K562 (cell line): ENCODE results near the gene SLC35E1. TPM values are rescaled to one million over a fixed set of nuclear protein-coding genes. Genes with fewer than 3 reads are reported as not detected.

ENCODE experiments used
- ATAC-seq: fragments of 200-7000 bp; cut with Tn5 transposase; 3 replicates; pipeline ENCODE4 v1.9.1; 2020; ENCODE audit warnings: moderate library complexity
- BruUV-seq: library from RNA; stranded (reverse); fragments of 400-500 nt; replicated peaks from 2 replicates; lab custom pipeline; 2021; lab: Mats Ljungman, UMichigan
- CTCF ChIA-PET: fragments of 300-600 bp; formaldehyde crosslinking; extraction: SDS; loops from one replicate; lab custom pipeline; 2021; ENCODE audit warnings: low intra/inter-chr PET ratio; lab: Yijun Ruan, JAX
- POLR2A ChIA-PET: fragments of 300-600, 350-650 bp; sonication (Branson Sonifier 250); formaldehyde crosslinking; extraction: SDS; loops from one replicate; lab custom pipeline; 2021; ENCODE audit warnings: antibody characterized with exemption, inconsistent platforms; lab: Yijun Ruan, JAX
- DNase-seq, 4 experiments: peaks; one replicate each; pipeline versions ENCODE4 v3.0.0 to v3.0.0-alpha.2; 2011 to 2018; ENCODE audit warnings: low spot score in 3 of 4, mixed read lengths in 3 of 4; ENCODE audit errors: extremely low read depth in 1 of 4
- FAIRE-seq: peaks from 2 replicates; lab custom pipeline; 2011; peaks lifted over from hg19 to GRCh38; lab: Jason Lieb, UNC
- H2AFZ ChIP-seq: 2 replicates; pipeline ENCODE4 v1.6.0; 2011; ENCODE audit warnings: low read depth, low read length, control low read depth, inconsistent platforms
- H3K27ac ChIP-seq: fragments of 200-600 bp; 3 replicates; pipeline ENCODE4 v1.8.0; 2011; ENCODE audit warnings: low read depth, mild to moderate bottlenecking, control low read depth, inconsistent platforms, low read length, moderate library complexity, mixed read lengths; ENCODE audit errors: extremely low read depth
- H3K27me3 ChIP-seq, 2 experiments: fragments of 300-600 bp in 1 of 2; 2 replicates in 1 of 2; 3 replicates in 1 of 2; pipeline versions ENCODE4 v1.6.0 to v1.8.0; 2011; ENCODE audit warnings: inconsistent platforms in 2 of 2, low read length in 2 of 2, mild to moderate bottlenecking in 1 of 2, mixed read lengths in 1 of 2, moderate library complexity in 1 of 2; ENCODE audit not compliant: control insufficient read depth in 2 of 2, insufficient read depth in 2 of 2
- H3K36me3 ChIP-seq: fragments of 300-600 bp; 3 replicates; pipeline ENCODE4 v1.8.0; 2011; ENCODE audit warnings: mild to moderate bottlenecking, low read length, inconsistent platforms; ENCODE audit not compliant: control insufficient read depth, insufficient read depth
- H3K4me1 ChIP-seq, 2 experiments: fragments of 200-600 bp in 1 of 2; replicated peaks in 1 of 2; 2 replicates in 1 of 2; 3 replicates in 1 of 2; pipeline versions ENCODE4 v1.5.1 to v1.8.0; 2011; ENCODE audit warnings: inconsistent platforms in 2 of 2, low read length in 2 of 2, mild to moderate bottlenecking in 1 of 2, mixed read lengths in 1 of 2, moderate library complexity in 1 of 2; ENCODE audit not compliant: control insufficient read depth in 2 of 2, insufficient read depth in 2 of 2
- H3K4me2 ChIP-seq: 2 replicates; pipeline ENCODE4 v1.6.1; 2011; ENCODE audit warnings: low read length, control low read depth, inconsistent platforms, mixed read lengths; ENCODE audit not compliant: insufficient read depth
- H3K4me3 ChIP-seq: fragments of 200-600 bp; sonication (generic), shearing (Covaris generic); 2 replicates; pipeline ENCODE4 v1.5.1; 2016; ENCODE audit warnings: control low read depth, inconsistent platforms
- H3K79me2 ChIP-seq: fragments of 200-600 bp; 3 replicates; pipeline ENCODE4 v1.8.0; 2011; ENCODE audit warnings: low read length, inconsistent platforms; ENCODE audit not compliant: control insufficient read depth, insufficient read depth
- H3K9ac ChIP-seq, 2 experiments: 2 replicates each; pipeline versions ENCODE4 v1.6.0 to v1.6.1; 2011; ENCODE audit warnings: low read depth in 2 of 2, low read length in 2 of 2, control low read depth in 1 of 2, inconsistent platforms in 1 of 2, mild to moderate bottlenecking in 1 of 2, mixed read lengths in 1 of 2; ENCODE audit not compliant: insufficient read depth in 1 of 2
- H3K9me1 ChIP-seq: one replicate; pipeline ENCODE4 v1.6.0; 2011; ENCODE audit warnings: inconsistent platforms, mild to moderate bottlenecking, low read length, moderate library complexity; ENCODE audit not compliant: control insufficient read depth, insufficient read depth
- H3K9me3 ChIP-seq: replicated peaks from 2 replicates; pipeline ENCODE4 v1.5.1; 2011; ENCODE audit warnings: low read depth, low read length, inconsistent platforms; ENCODE audit not compliant: control insufficient read depth, insufficient read depth
- H4K20me1 ChIP-seq: replicated peaks from 2 replicates; pipeline ENCODE4 v1.6.1; 2011; ENCODE audit warnings: low read length, inconsistent platforms, mixed read lengths; ENCODE audit not compliant: control insufficient read depth, insufficient read depth
- EGR1 ChIP-seq: fragments of 450-650 bp; conservative IDR thresholded peaks from 2 replicates; pipeline ENCODE4 v1.6.1; 2017; ENCODE audit warnings: mild to moderate bottlenecking
- WGBS: fragments of 100-300 bp; shearing (Covaris generic); methylation state at CpG from one replicate; pipeline ENCODE4 v1.1.6; 2016; ENCODE audit warnings: low coverage, mixed read lengths; ENCODE audit not compliant: insufficient coverage; ENCODE audit errors: missing lambda C conversion rate; 5-methylcytosine and 5-hydroxymethylcytosine counted together
- in situ Hi-C: fragments of 300-500 bp; cut with MboI; formaldehyde crosslinking; loops from 4 replicates; pipeline ENCODE4 v1.15.0; 2018; ENCODE audit warnings: inconsistent platforms, mixed read lengths
- intact Hi-C: fragments of 100-400 bp; cut with micrococcal nuclease; formaldehyde crosslinking; loops from 2 replicates; pipeline ENCODE4 v1.14.2; 2022
- polyA plus RNA-seq, 8 experiments: library from polyadenylated mRNA; depleted of rRNA in 4 of 8; stranded (reverse) in 5 of 8; unstranded in 3 of 8; fragments of >200 nt; fragmentation: Nextera tagmentation in 2 of 8; fragmentation: Illumina TruSeq in 1 of 8; extraction: Ambion mirVana in 2 of 8; extraction: Trizol in 1 of 8; gene quantifications; 2 replicates each; pipeline versions ENCODE4 v1.2.1 to v1.2.3, GENCODE V29; 2011 to 2014; ENCODE audit warnings: inconsistent platforms in 1 of 8, missing spikeins in 1 of 8
- total RNA-seq, 7 experiments: library from RNA; depleted of rRNA in 6 of 7; stranded (reverse); fragments of >200 nt in 6 of 7; fragmentation: Illumina TruSeq in 2 of 7; extraction: Trizol in 2 of 7; gene quantifications; 2 replicates each; pipeline versions ENCODE4 v1.2.1 to v1.2.3, GENCODE V29; 2011 to 2021; ENCODE audit warnings: low replicate concordance in 1 of 7
- TF ChIP-seq, protein P1 (sequence below): fragments of 250-450 bp; sonication (Bioruptor Pico); IDR thresholded peaks from 2 replicates; pipeline ENCODE4 v1.4.0; 2020

The SLC35E1 gene
- total and polyA plus RNA-seq, 9 of the 15 experiments (the other 6 are each of a cell fraction or from before 2014, with no cell fraction given): 15.0 to 40.1 (median 25.7) TPM

DNA sequence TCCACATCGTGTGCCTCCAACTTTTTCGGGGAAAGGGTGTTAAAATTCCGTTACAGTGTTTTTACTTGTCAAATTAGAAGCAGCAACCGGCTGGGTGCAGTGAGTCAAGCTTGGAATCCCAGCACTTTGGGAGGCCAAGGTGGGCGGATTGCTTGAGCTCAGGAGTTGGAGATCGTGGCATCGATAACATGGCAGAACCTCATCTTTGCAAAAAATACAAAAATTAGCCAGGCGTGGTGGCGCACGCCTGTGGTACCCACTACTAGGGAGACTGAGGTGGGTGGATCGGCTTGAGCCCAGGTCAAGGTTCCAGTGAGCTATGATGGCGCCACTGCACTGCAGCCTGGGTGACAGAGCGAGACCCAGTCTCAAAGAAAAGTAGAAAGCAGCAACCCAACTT lies 1.1 kb upstream of the SLC35E1 start:
- peaks cover 83% of the 10 kb centered on the region for H3K79me2 ChIP-seq

More for the DNA sequence above, 1.1 kb upstream of the SLC35E1 start:
- no peak for FAIRE-seq
- peaks cover 4% of the 10 kb centered on the region for H3K9me1 ChIP-seq
- POLR2A ChIA-PET: interaction anchor here (0.8 to 2.3 kb wide), 10 partner anchors 8 to 56 kb away, joined by 3 to 11 read pairs (median 4); partner anchors contain the start of gene MED26
- peak overlapping the region; percentile 75 to 98 for H3K9ac ChIP-seq
- H3K4me2 ChIP-seq: peak overlapping the region; percentile 90
- H3K9me3 ChIP-seq: no peaks in the 10 kb centered on the region
- peaks cover 70% of the 10 kb centered on the region for H3K36me3 ChIP-seq
- peak overlapping the region; percentile 60 for H3K4me3 ChIP-seq
- 27% methylated on average over 13 of the region's 13 CpGs for WGBS
- no TSS peak for BruUV-seq
- no peaks in the 10 kb centered on the region for H3K27me3 ChIP-seq
- CTCF ChIA-PET: no interaction called here
- H3K4me1 ChIP-seq: peaks cover 22 to 37% of the 10 kb centered on the region in 2 experiments; a peak in 4 of 5 replicates
- in situ Hi-C loops (no loop called here), intact Hi-C loops (no loop called here)
- ATAC-seq: no peak
- TF ChIP-seq EGR1: peak; percentile 22; the same call in 1 of the 2 replicates
- TF ChIP-seq, protein P1, sequence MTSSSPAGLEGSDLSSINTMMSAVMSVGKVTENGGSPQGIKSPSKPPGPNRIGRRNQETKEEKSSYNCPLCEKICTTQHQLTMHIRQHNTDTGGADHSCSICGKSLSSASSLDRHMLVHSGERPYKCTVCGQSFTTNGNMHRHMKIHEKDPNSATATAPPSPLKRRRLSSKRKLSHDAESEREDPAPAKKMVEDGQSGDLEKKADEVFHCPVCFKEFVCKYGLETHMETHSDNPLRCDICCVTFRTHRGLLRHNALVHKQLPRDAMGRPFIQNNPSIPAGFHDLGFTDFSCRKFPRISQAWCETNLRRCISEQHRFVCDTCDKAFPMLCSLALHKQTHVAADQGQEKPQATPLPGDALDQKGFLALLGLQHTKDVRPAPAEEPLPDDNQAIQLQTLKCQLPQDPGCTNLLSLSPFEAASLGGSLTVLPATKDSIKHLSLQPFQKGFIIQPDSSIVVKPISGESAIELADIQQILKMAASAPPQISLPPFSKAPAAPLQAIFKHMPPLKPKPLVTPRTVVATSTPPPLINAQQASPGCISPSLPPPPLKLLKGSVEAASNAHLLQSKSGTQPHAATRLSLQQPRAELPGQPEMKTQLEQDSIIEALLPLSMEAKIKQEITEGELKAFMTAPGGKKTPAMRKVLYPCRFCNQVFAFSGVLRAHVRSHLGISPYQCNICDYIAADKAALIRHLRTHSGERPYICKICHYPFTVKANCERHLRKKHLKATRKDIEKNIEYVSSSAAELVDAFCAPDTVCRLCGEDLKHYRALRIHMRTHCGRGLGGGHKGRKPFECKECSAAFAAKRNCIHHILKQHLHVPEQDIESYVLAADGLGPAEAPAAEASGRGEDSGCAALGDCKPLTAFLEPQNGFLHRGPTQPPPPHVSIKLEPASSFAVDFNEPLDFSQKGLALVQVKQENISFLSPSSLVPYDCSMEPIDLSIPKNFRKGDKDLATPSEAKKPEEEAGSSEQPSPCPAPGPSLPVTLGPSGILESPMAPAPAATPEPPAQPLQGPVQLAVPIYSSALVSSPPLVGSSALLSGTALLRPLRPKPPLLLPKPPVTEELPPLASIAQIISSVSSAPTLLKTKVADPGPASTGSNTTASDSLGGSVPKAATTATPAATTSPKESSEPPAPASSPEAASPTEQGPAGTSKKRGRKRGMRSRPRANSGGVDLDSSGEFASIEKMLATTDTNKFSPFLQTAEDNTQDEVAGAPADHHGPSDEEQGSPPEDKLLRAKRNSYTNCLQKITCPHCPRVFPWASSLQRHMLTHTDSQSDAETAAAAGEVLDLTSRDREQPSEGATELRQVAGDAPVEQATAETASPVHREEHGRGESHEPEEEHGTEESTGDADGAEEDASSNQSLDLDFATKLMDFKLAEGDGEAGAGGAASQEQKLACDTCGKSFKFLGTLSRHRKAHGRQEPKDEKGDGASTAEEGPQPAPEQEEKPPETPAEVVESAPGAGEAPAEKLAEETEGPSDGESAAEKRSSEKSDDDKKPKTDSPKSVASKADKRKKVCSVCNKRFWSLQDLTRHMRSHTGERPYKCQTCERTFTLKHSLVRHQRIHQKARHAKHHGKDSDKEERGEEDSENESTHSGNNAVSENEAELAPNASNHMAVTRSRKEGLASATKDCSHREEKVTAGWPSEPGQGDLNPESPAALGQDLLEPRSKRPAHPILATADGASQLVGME (CRISPR knock-in tag): no peak
- H3K27ac ChIP-seq: peak overlapping the region; percentile 75; the same call in 1 of the 3 replicates
- DNase-seq: no peak
- H4K20me1 ChIP-seq: 0 out of 2 replicates have a peak, but pooled peaks cover 10% of the 10 kb centered on the region
- H2AFZ ChIP-seq: no peak overlapping the region
